Stimulated activated CD8-positive, alpha-beta memory T cell treated with anti-CD3 and anti-CD28 coated beads, Interleukin-12 subunit alpha, Interleukin-12 subunit beta, amount 100 ng/mL, for 1 hour (primary cell): Measurements from ENCODE around the gene TMEM91.
"Not testable (repeated sequence)": the region's sequence is repeated elsewhere in the genome, so short reads cannot be mapped to it uniquely, and the experiment has no call there.

Experiments
- DNase-seq: peaks from one replicate; pipeline ENCODE4 v3.0.0-alpha.2; 2020; ENCODE audit warnings: low read depth

TMEM91 gene

DNA sequence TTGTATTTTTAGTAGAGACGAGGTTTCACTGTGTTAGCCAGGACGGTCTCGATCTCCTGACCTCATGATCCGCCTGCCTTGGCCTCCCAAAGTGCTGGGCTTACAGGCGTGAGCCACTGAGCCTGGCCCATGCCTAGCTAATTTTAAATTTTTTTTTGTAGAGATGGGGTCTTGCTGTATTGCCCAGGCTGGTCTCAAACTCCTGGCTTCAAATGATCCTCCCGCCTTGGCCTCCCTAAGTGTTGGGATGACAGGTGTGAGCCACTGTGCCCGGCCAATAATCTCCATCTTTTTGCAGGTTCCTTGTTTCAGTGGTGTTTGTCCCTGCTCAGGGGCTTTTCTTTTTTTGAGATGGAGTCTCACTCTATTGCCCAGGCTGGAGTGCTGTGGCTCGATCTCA is 5.2 kb downstream of the TMEM91 start:
- DNase-seq = not testable (repeated sequence)

DNA sequence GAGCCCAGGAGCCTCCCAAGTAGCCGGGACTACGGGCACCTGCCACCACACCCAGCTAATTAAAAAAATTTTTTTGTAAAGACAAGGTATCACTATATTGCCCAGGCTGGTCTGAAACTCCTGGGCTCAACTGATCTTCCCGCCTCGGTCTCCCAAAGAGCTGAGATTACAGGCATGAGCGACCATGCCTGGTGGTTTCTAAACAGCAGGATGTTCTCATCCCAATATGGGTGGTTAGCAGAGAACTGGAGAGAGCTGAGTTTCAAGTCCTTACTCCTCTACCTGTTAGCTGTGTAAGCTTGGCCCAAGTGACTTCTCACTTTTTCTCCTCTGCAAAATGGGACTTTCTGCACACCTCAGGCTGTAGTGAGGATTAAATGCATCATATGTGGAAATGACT is 8.0 kb downstream of the TMEM91 start:
- DNase-seq = no peak

DNA sequence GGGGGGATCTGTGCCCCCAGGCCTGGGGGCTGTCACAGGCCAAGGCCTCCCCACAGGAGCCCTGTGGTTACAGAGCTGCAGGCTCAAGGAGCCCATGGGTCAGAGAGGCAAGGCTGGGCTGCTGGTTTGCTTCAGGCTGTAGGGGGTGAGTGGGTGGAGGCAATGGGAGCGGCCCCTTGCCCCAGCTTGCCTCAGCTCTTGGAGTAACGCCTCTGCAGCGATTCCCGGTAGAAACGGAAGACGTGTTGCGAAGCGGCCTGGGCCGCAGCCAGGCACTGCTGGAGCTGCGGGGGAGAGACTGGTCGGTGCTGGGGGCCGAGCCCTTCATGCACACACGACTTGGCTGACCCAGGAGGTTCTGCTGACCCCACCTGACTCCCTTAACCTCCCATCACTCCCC is 10.1 kb downstream of the TMEM91 start:
- no peak for DNase-seq

- DNase-seq = no peak
Observed at GRCh38 chr19:41391618-41392017, 15.3 kb downstream of the TMEM91 start.

- no peak for DNase-seq
Observed at GRCh38 chr19:41392775-41393174, 16.4 kb downstream of the TMEM91 start.

DNA sequence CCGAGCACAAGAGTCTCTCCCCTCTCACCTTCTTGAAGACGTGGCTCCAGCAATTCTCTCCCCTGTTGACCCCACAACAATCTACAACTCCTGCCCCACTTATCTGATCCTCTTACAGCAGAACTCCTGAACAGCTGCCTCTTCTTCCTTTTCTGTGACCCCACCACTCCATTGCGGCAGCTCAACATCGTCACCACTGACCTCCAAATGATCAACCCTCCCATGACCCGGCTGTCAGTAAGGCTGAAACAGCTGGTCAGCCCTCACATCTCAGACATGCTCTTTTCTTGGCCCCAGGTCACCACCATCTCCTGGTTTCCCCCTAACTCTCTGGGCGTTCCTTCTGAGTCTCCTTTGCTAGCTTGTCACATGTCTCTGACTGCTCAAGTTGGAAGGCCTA is 19.0 kb downstream of the TMEM91 start:
- no peak for DNase-seq

DNA sequence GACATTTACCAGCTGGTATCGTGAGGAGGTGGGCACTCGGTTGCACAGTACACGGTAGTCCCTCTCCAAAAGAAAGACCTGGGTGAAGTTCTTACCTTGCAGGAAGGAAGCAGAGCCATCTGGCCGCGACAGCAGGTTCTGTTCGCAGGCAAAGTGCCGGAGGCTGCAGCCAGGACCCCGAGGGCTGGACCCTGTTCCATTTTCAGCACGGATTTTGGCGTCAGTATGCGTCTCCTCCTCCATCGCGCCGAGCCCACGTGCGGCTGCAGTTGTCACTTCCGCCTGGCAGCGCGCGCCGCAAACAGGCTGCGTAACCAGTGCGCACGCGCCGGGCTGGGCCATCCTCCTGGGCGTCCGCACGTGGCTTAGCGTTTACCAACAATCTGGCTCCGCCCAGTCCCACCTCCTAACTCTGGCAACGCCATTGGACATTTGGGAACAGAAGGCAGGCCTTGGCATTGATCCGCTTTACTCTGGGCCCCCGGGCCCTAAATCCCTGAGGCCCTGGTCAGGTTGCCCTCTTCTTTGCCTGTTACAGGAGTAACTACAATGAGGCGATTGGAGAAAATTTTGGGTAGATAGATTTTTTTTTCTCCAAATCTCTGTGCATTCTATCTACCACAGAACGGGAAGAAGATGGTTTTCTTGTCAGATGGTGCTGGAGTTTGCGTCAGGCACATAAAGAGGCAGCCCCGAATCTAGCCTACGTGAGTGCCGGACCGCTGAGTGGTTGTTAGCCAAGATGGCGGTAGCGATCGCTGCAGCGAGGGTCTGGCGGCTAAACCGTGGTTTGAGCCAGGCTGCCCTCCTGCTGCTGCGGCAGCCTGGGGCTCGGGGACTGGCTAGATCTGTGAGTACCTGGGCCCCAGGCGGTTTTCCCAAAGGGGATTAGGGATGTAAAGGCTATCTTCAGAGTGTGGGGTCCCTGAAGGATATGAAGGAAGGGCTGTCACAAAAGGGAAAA is 21.0 kb downstream of the TMEM91 start, which contains the start of the genes BCKDHA and EXOSC5:
Gene BCKDHA, plus strand, starts transcription at position 733 of the 964 bp plus-strand sequence. Its CDS starts 10 bp downstream, at position 743.
Gene EXOSC5, minus strand, starts transcription at position 274 of the 964 bp plus-strand sequence. Its CDS starts 31 bp downstream, at position 243.
- DNase-seq = peak; percentile 98

GRCh38 chr19:41398050-41398418 is 21.7 kb downstream of the TMEM91 start:
- DNase-seq = no peak

GRCh38 chr19:41398598-41398997 is 22.3 kb downstream of the TMEM91 start:
- DNase-seq = no peak

DNA sequence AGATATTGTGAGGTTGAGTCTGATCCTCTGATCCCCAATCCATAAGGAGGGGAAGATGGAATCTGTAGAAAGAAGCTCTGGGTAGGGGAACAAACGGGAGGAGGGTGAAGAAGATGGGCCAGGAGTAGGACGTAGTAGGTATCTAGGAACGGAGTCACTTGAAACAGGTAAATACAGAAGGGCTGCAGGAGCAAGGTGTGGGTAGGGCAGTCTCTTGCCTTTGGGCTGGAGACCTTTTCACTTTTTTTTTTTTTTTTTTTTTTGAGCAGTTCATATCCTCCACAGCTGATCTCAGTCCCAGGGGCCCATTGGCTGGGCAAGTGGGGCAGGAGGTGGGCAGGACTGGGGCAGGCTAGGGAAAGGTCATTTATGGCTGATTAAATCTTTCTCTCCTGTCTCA is 22.8 kb downstream of the TMEM91 start:
- DNase-seq = no peak

- no peak for DNase-seq
Observed at GRCh38 chr19:41399525-41399924, 23.2 kb downstream of the TMEM91 start.

DNA sequence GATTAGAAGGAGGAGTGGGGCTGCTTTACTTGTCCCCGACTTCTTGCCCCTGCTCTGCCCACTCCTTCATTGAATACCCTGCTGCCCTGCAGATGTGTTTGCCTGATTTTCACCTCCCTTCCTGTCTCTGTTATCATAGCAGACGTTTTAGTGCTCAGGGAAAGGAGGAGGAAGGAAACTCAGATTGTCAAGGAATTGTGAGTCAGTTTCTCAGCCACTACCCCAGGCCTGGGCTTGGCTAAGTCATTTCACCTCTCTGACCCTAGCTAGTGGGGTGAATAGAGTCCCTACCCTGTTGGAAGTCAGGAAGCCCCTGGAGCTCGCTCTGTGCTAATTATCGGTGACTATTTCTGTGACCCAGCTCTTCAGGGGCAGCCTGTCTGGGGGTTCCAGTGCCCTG is 25.1 kb downstream of the TMEM91 start:
- DNase-seq = no peak

DNA sequence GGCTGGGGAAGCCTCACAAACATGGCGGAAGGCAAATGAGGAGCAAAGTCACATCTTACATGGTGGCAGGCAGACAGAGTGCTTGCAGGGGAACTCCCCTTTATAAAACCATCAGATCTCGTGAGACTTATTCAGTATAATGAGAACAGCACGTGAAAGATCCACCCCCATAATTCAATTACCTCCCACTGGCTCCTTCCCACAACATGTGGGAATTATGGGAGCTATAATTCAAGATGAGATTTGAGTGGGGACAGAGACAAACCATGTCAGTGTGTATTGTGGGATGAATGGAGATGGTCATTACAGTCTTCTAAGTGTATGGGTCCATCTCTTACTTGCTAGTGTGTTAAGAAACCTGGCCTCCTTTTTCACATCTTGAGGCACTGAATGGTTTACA is 25.7 kb downstream of the TMEM91 start:
- DNase-seq = no peak

- no peak for DNase-seq
Observed at GRCh38 chr19:41403181-41403970, 27.0 kb downstream of the TMEM91 start.

- DNase-seq = no peak
Observed at GRCh38 chr19:41405776-41406175, 29.4 kb downstream of the TMEM91 start.

GRCh38 chr19:41407271-41407670 is 30.9 kb downstream of the TMEM91 start:
- DNase-seq = no peak

- DNase-seq = no peak
Observed at GRCh38 chr19:41408256-41408655, 31.9 kb downstream of the TMEM91 start.

DNA sequence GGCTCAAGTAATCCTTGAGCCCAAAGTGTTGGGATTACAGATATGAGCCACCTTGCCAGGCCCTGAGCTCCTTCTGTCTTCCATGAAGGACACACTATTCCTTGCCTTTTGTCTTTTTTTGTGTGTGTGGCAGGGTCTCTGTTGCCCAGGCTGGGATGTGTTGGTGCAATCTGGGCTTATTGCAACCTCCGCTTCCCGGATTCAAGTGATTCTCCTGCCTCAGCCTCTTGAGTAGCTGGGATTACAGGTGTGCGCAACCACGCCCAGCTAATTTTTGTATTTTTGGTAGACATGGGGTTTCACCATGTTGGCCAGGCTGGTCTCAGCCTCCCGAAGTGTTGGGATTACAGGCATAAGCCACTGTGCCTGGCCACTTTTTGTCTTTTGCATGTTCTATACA is 32.5 kb downstream of the TMEM91 start:
- not testable (repeated sequence) for DNase-seq

DNA sequence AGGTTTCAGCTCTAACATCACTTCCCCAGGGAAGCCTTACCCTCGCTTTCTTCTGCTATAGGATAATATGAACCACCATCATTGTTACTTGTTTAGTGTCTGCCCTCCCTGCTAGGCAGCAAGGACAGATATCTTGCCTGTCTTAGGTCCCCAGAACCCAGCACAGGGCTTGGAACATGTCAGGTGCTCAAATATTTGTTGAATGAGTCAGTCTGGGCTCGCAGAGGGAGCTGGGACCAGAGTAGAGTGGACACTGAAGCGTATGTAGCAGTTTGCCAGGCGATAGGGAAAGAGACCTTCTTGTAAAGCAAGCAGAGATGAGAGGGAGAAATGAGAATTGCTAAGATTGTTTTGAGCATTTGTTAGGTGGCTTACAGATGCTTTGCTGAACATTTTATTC is 33.0 kb downstream of the TMEM91 start:
- DNase-seq = no peak

GRCh38 chr19:41410336-41411054 is 34.2 kb downstream of the TMEM91 start:
- DNase-seq = no peak

GRCh38 chr19:41411100-41411967 is 35.0 kb downstream of the TMEM91 start:
- no peak for DNase-seq
